WERI-Rb-1 (cell line): ENCODE data around the gene FBLN1.
"Not testable (repeated sequence)": the region's sequence is repeated elsewhere in the genome, so short reads cannot be mapped to it uniquely, and the experiment has no call there.

Experiments used
- DNase-seq: peaks from one replicate; pipeline ENCODE4 v3.0.0-alpha.2; 2020
- H3K27ac ChIP-seq: fragments of 250-450 bp; sonication (Bioruptor Pico); 2 replicates; pipeline ENCODE4 v1.5.1; 2020; ENCODE audit warnings: mild to moderate bottlenecking, moderate library complexity
- H3K27me3 ChIP-seq: fragments of 250-450 bp; sonication (Bioruptor Pico); 2 replicates; pipeline ENCODE4 v1.5.1; 2021; ENCODE audit warnings: mild to moderate bottlenecking, low read depth, moderate library complexity; ENCODE audit not compliant: insufficient read depth, severe bottlenecking
- H3K36me3 ChIP-seq: fragments of 250-450 bp; sonication (Bioruptor Pico); 2 replicates; pipeline ENCODE4 v1.5.1; 2020; ENCODE audit warnings: mild to moderate bottlenecking, moderate library complexity
- H3K4me3 ChIP-seq: 2 replicates; pipeline ENCODE4 v1.5.1; 2011; ENCODE audit warnings: low read depth, mild to moderate bottlenecking, control low read depth, low read length
- H3K9me3 ChIP-seq: fragments of 250-450 bp; sonication (Bioruptor Pico); 2 replicates; pipeline ENCODE4 v1.5.1; 2021; ENCODE audit warnings: mild to moderate bottlenecking, moderate library complexity; ENCODE audit not compliant: severe bottlenecking
- CTCF ChIP-seq: IDR thresholded peaks from 2 replicates; pipeline ENCODE4 v1.5.1; 2011; ENCODE audit warnings: low read depth, mild to moderate bottlenecking, control low read depth, inconsistent platforms, low read length

Gene FBLN1

GRCh38 chr22:45540122-45540521 is 37.4 kb downstream of the FBLN1 start:
- Histone ChIP-seq H3K36me3 (peaks cover 57% of the 10 kb centered on the region), H3K4me3 (no peak overlapping the region), H3K9me3 (no peaks in the 10 kb centered on the region), H3K27me3 (no peaks in the 10 kb centered on the region), H3K27ac (no peak overlapping the region)
- TF ChIP-seq CTCF: no peak
- DNase-seq: no peak

GRCh38 chr22:45541382-45541979 is 38.8 kb downstream of the FBLN1 start:
- no peaks in the 10 kb centered on the region for H3K27me3 ChIP-seq
- no peak for DNase-seq
- H3K27ac ChIP-seq: no peak overlapping the region
- TF ChIP-seq CTCF: no peak
- no peaks in the 10 kb centered on the region for H3K9me3 ChIP-seq
- no peak overlapping the region for H3K4me3 ChIP-seq
- peaks cover 58% of the 10 kb centered on the region for H3K36me3 ChIP-seq

GRCh38 chr22:45542001-45542520 is 39.4 kb downstream of the FBLN1 start:
- DNase-seq: no peak
- Histone ChIP-seq H3K27me3 (no peaks in the 10 kb centered on the region), H3K36me3 (peaks cover 63% of the 10 kb centered on the region), H3K27ac (no peak overlapping the region), H3K4me3 (no peak overlapping the region), H3K9me3 (no peaks in the 10 kb centered on the region)
- no peak for TF ChIP-seq CTCF

- peaks cover 64% of the 10 kb centered on the region for H3K36me3 ChIP-seq
- not testable (repeated sequence) for DNase-seq, H3K4me3 ChIP-seq, H3K9me3 ChIP-seq, H3K27me3 ChIP-seq, H3K27ac ChIP-seq
These were observed 40.1 kb downstream of the FBLN1 start for GRCh38 chr22:45542736-45543135.

- peaks cover 69% of the 10 kb centered on the region for H3K36me3 ChIP-seq
- H3K4me3 ChIP-seq: no peak overlapping the region
These were observed 40.6 kb downstream of the FBLN1 start for GRCh38 chr22:45543243-45543642.

GRCh38 chr22:45544588-45545170 is 42.0 kb downstream of the FBLN1 start:
- Histone ChIP-seq H3K9me3 (no peaks in the 10 kb centered on the region), H3K27ac (no peak overlapping the region), H3K27me3 (no peaks in the 10 kb centered on the region), H3K36me3 (peaks cover 82% of the 10 kb centered on the region), H3K4me3 (no peak overlapping the region)
- DNase-seq: no peak
- TF ChIP-seq CTCF: no peak

More at GRCh38 chr22:45543243-45543642, 40.6 kb downstream of the FBLN1 start:
- H3K27me3 ChIP-seq: no peaks in the 10 kb centered on the region
- no peaks in the 10 kb centered on the region for H3K9me3 ChIP-seq
- H3K27ac ChIP-seq: no peak overlapping the region
- no peak for TF ChIP-seq CTCF
- no peak for DNase-seq
